ENCODE results near the gene ADGRA3. TPM values are rescaled to one million over a fixed set of nuclear protein-coding genes. Genes with fewer than 3 reads are reported as not detected.

ADGRA3 gene
- total RNA-seq, 2 experiments from 2014 or later, result not detected

DNA sequence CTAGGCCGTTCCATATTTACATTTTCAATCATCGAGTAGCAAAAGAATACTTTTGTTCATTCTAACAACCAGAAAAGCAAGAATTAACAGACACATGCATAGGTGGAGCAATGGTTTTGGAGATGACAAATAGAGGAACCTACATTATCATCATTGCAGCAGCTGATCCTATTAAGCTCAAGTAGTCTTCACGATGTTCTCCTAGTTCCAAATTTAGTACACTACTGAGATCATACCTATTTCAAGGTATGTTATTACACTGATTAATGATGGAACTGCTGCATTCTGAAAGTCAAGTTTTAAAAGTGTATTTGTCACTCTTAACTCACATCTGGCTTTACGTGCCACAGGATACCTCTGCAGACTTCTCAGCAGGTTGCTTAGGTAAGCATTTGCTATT is 87.4 kb downstream of the ADGRA3 start:
- no peaks in the 10 kb centered on the region for H3K9me2 ChIP-seq (ENCODE audit: insufficient read depth, low read length)
- TF ChIP-seq, protein P1, sequence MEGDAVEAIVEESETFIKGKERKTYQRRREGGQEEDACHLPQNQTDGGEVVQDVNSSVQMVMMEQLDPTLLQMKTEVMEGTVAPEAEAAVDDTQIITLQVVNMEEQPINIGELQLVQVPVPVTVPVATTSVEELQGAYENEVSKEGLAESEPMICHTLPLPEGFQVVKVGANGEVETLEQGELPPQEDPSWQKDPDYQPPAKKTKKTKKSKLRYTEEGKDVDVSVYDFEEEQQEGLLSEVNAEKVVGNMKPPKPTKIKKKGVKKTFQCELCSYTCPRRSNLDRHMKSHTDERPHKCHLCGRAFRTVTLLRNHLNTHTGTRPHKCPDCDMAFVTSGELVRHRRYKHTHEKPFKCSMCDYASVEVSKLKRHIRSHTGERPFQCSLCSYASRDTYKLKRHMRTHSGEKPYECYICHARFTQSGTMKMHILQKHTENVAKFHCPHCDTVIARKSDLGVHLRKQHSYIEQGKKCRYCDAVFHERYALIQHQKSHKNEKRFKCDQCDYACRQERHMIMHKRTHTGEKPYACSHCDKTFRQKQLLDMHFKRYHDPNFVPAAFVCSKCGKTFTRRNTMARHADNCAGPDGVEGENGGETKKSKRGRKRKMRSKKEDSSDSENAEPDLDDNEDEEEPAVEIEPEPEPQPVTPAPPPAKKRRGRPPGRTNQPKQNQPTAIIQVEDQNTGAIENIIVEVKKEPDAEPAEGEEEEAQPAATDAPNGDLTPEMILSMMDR (conservative IDR thresholded peaks at IDR 0.05; ENCODE audit: low read length), result no peak
- TF ChIP-seq EZH2phosphoT487 (IDR thresholded peaks at IDR 0.05; ENCODE audit: borderline replicate concordance, low read depth, low read length), result no peak
- BruUV-seq (replicated peaks), result no TSS peak
- DNase-seq (ENCODE audit: low spot score), result no peak
- no peaks in the 10 kb centered on the region for H3K79me2 ChIP-seq (ENCODE audit: insufficient read depth, low read depth, low read length)
- CTCF ChIA-PET (ENCODE audit: unreplicated experiment), result no interaction called here
- no peak overlapping the region for H2AFZ ChIP-seq (ENCODE audit: low read length)
- no peaks in the 10 kb centered on the region for H3K9me3 ChIP-seq (ENCODE audit: low read length)
- H3K4me2 ChIP-seq (ENCODE audit: low read length), result no peak overlapping the region
- no peaks in the 10 kb centered on the region for H3K4me1 ChIP-seq (ENCODE audit: insufficient read depth, low read length, poor library complexity, severe bottlenecking)
- H4K20me1 ChIP-seq (ENCODE audit: insufficient read depth, low read length), result no peaks in the 10 kb centered on the region
- no peak overlapping the region for H3K27ac ChIP-seq (ENCODE audit: low read depth, low read length, poor library complexity, severe bottlenecking)
- intact Hi-C loops (cut with micrococcal nuclease; ENCODE audit: unreplicated experiment), result no loop called here
- no peaks in the 10 kb centered on the region for H3K36me3 ChIP-seq (ENCODE audit: insufficient read depth, low read length)
- POLR2A ChIA-PET, result no interaction called here
- no peak overlapping the region for H3K4me3 ChIP-seq (ENCODE audit: low read depth, low read length, poor library complexity, severe bottlenecking)

DNA sequence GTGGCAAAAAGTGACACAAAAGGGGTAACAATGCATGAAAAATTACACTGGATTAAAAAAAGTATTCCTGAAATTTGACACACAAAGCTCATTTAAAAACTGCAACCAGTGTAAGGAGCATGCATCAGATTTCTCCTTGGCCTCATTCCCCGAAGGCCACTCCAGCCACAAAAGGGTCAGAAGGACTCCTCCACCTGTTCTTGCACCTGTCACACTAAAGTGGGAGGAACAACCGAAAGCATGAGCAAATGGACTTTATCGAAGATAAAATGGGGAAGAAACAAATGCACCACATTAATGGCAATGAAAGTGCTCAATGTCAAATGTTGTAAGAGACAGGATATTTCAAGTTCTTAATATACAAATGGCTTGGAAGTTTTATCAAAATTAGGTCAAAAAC is 88.2 kb downstream of the ADGRA3 start:
- H3K9me2 ChIP-seq (ENCODE audit: insufficient read depth, low read length), result no peaks in the 10 kb centered on the region
- no peaks in the 10 kb centered on the region for H3K4me1 ChIP-seq (ENCODE audit: insufficient read depth, low read length, poor library complexity, severe bottlenecking)
- no peaks in the 10 kb centered on the region for H3K79me2 ChIP-seq (ENCODE audit: insufficient read depth, low read depth, low read length)
- H3K36me3 ChIP-seq (ENCODE audit: insufficient read depth, low read length), result no peaks in the 10 kb centered on the region
- no peaks in the 10 kb centered on the region for H4K20me1 ChIP-seq (ENCODE audit: insufficient read depth, low read length)
- H2AFZ ChIP-seq (ENCODE audit: low read length), result no peak overlapping the region
- intact Hi-C loops (cut with micrococcal nuclease; ENCODE audit: unreplicated experiment), result no loop called here
- no peak for TF ChIP-seq EZH2phosphoT487 (IDR thresholded peaks at IDR 0.05; ENCODE audit: borderline replicate concordance, low read depth, low read length)
- TF ChIP-seq, protein P1 (conservative IDR thresholded peaks at IDR 0.05; ENCODE audit: low read length), result no peak
- ChIA-PET POLR2A (interaction anchor here (0.6 kb wide), 1 partner anchor 883 kb away, joined by 4 read pairs; no protein-coding TSS in a partner anchor), CTCF (ENCODE audit: unreplicated experiment) (no interaction called here)
- no peak overlapping the region for H3K27ac ChIP-seq (ENCODE audit: low read depth, low read length, poor library complexity, severe bottlenecking)
- DNase-seq (ENCODE audit: low spot score), result no peak
- no TSS peak for BruUV-seq (replicated peaks)
- no peak overlapping the region for H3K4me3 ChIP-seq (ENCODE audit: low read depth, low read length, poor library complexity, severe bottlenecking)
- no peaks in the 10 kb centered on the region for H3K9me3 ChIP-seq (ENCODE audit: low read length)
- H3K4me2 ChIP-seq (ENCODE audit: low read length), result no peak overlapping the region

DNA sequence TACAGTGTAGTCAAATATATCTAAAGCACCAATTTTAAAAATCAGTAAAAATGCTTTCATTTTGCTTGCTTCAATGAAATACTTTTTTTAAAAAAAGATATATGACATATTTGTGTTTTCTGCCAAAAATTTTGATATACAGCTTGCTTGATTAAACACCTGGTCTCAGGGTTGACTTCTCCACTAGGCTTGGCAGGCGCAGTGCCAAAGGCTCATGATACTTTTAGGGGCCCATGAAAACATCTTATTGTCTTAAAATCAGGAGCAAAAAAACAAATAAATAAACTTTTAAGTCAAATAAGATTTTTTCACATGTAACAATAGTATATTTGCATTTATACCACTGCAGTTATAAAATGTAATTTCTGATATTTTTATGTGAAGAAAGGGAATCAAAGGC is 95.6 kb downstream of the ADGRA3 start:
- CTCF ChIA-PET (ENCODE audit: unreplicated experiment), result no interaction called here
- no peak overlapping the region for H3K27ac ChIP-seq (ENCODE audit: low read depth, low read length, poor library complexity, severe bottlenecking)
- no peaks in the 10 kb centered on the region for H3K9me3 ChIP-seq (ENCODE audit: low read length)
- no peaks in the 10 kb centered on the region for H3K9me2 ChIP-seq (ENCODE audit: insufficient read depth, low read length)
- no peaks in the 10 kb centered on the region for H3K36me3 ChIP-seq (ENCODE audit: insufficient read depth, low read length)
- no TSS peak for BruUV-seq (replicated peaks)
- no peak overlapping the region for H3K4me3 ChIP-seq (ENCODE audit: low read depth, low read length, poor library complexity, severe bottlenecking)
- DNase-seq (ENCODE audit: low spot score), result no peak
- H3K4me2 ChIP-seq (ENCODE audit: low read length), result no peak overlapping the region
- H3K4me1 ChIP-seq (ENCODE audit: insufficient read depth, low read length, poor library complexity, severe bottlenecking), result no peaks in the 10 kb centered on the region
- intact Hi-C loops (cut with micrococcal nuclease; ENCODE audit: unreplicated experiment), result no loop called here
- POLR2A ChIA-PET, result interaction anchor here (0.5 to 0.6 kb wide), 2 partner anchors 249 to 1951 kb away, joined by 3 read pairs; no protein-coding TSS in a partner anchor
- TF ChIP-seq EZH2phosphoT487 (IDR thresholded peaks at IDR 0.05; ENCODE audit: borderline replicate concordance, low read depth, low read length), result no peak
- TF ChIP-seq, protein P1 (conservative IDR thresholded peaks at IDR 0.05; ENCODE audit: low read length), result no peak
- no peaks in the 10 kb centered on the region for H3K79me2 ChIP-seq (ENCODE audit: insufficient read depth, low read depth, low read length)
- H2AFZ ChIP-seq (ENCODE audit: low read length), result no peak overlapping the region
- H4K20me1 ChIP-seq (ENCODE audit: insufficient read depth, low read length), result no peaks in the 10 kb centered on the region

Measured in OCI-LY7 (cell line).